Measurements from ENCODE around the gene FGD2.
"Not testable (repeated sequence)": the region's sequence is repeated elsewhere in the genome, so short reads cannot be mapped to it uniquely, and the experiment has no call there.

Gene FGD2

DNA sequence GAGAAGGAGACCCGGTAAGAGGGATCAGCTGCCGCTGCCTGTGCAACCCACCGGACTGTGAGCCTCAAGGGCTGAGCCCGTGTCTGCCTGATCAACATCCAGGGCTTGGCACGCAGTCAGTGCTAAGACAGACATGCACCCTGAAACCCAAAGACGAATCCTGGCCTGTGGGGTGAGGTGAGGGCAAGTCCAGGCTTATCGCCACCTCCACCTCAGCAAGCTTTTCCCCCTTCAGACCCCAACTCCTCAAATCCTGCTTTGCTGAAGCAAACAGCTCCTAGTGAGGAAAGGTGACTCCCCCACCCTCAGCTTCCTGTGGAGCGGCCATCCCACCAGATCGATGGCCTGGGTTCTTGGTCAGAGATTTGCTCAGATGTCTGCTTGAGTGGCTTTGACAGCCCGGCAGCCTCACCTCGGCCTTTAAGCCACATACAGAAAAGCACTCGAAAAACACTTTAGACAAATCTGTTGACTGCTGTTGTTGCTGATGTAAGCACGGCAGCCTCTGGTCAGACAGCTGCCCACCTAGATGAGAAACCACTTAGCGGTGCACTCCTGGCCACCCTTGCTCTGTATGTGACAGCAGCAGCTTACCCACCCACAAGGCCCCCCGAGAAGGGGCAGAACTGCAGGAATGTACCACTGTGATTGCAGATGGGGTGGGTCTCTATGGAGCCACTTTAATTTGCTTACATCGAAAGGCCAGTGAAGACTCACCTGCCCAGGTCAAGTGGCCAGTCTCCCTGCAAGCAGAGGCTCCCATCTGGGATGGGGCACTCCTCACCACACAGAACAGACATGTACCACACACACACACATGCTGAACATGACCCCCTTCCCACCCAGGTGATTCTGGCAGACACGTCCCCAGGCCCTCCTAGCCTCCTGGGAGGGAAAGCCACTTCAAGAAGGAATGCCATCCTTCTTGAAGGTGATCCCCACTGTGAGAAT is 34.3 kb upstream of the FGD2 start:
- DNase-seq: no peak

DNA sequence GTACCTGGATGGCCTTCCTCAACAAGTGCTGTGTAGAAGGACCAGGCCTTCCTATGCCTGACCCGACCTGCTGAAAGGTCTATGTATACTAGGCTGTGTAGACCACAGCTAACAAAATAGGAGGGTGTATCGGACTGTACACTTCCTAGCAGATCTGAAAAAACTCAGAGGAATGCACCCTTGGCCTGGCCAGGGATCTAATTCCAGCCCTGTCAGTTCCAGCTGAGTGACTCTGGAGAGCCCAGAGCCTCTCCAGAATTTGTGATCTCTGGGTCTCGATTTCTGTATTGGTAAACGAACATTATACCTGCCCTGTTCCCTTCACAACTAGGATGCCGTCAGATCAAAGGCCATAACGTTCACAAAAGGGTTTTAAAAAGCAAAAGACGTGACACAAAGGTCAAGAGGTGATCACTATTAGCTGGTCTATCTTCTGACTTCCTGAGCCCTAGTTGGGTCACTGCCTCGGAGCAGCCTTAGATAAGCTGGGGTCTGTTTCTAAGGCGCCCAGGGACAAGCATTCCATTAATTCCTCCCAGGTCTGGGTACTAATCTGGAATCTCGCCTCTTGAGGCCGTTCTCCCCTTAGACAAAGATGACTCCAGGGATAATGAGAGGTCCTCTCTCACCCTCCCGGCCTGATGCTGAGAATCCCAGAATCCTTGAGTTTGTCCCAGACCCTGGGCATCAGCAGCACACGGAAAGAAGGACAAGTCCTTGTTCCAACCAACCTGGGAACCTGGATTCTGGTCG is 33.4 kb upstream of the FGD2 start:
- no peak for DNase-seq

DNA sequence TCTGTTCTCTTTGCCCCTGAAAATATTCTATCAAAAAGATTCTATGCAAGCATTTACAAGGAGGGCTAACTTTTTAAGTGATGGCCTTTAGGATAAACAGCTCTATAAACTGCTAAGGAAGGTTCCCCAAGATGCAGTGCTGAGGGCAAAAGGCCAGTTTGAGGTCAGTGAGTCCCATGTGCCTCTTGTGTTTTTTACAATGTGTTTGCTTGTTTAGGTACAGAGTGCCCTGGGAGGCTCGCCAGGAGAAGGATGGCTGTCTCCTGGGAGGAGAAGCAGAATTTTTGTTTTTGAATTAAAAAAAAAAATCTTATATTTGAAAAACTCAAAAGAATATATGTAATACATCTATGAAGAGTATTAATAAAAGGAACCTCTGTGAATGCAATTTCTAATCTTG is 32.3 kb upstream of the FGD2 start:
- DNase-seq: no peak

DNA sequence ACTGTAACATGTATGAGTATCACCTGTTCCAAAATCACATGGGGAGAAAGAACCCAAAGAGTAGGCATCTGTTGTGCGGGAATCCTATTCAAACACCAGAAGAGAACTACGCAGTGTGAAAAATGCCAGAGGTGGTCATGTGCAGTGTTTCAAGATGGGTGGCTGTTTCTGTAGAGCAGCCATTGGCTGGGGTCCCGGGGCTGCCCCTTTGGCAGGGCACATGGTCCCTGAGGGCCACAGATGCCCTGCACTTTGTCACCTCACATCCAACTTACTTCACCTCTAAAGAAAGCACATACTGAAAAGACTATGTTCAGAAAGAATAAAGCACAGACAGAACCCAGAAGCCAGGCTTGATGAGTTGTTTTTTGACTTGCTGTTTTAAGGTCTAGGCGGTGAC is 31.8 kb upstream of the FGD2 start:
- no peak for DNase-seq

DNA sequence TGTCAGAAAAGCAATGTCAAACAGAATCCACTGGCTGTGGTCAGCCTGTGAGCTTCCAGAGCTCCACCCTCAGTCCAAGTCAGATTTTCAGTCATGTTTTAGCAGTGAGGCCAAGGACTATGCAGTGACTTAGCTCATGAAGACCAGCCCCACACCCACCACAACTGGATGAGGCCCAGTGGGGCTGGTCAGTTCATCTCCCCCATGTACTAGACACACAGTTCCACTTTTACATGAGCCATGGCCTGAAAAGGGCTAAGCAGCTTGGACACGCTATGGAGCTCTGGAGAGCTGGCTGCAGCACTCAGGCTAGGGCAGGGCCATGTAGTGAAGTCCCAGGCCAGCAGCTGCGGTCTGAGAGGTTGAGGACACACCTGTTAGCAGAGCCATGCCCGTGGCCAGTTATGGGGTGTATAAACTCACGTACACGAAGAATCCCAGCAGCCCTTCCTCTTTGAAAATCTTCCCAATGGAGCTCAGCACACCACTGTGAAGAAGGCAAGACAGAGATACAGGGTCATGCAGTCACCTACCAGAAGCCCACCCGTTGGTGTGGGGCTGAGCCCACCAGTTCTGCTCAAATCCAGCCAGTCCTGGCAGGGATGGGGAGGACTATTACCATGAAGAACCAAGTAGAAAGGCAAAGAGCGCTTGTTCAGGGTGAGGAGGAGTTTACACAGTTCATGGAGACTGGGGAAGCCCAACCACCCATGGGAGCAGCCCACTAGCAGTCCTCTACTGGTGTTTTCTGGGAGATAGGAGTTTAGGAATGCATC is 30.0 kb upstream of the FGD2 start:
- DNase-seq: no peak

DNA sequence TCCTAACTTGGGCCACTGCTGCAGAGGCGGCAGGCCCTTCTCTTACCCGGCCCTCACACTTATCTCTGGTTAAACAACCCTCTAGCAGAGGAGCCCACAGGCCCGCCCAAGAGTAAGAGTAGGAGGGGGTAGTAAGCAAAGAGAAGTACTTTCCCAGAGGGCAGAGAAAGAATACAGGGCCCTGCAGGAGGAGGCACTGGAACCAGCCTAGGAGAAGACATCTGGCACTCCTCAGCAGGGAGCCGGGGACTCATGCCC is 29.5 kb upstream of the FGD2 start:
- DNase-seq: no peak

DNA sequence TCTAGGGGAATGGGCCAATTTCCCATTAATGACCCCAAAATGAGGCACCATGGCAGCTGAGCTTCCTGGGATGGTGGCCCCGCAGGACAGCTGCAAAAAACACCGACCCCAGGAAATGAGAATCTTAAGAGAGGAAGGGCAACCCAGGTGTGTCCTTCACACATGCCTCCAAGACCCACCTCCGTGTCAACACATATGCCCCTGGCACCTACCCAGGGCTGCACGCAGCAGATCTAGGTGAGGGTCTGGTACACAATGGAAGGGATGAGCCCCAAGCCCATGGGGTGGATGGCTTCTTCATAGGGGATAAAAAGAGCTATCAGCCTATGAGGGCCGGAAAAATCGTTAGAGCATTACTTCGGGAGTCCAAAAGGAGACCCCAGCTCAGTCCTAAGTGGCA is 28.9 kb upstream of the FGD2 start:
- no peak for DNase-seq

DNA sequence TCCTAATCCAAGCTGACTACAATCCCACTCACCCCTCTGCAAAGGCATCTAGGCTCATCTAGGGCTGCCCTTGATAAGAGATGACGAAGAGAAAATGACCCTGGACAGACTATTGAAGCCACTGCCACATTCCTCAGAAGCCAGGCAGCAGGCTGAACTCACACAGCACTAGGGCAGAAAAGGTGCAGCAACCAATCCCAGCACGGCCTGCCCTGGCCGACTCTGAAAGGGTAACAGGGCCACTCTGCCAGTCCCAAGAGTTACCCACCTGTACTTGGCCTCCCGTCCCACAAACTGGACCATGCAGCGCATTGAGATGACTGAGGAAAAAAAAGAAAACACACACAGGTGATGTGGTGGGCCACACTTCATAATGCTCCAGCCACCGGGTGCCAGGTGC is 28.5 kb upstream of the FGD2 start:
- no peak for DNase-seq

DNA sequence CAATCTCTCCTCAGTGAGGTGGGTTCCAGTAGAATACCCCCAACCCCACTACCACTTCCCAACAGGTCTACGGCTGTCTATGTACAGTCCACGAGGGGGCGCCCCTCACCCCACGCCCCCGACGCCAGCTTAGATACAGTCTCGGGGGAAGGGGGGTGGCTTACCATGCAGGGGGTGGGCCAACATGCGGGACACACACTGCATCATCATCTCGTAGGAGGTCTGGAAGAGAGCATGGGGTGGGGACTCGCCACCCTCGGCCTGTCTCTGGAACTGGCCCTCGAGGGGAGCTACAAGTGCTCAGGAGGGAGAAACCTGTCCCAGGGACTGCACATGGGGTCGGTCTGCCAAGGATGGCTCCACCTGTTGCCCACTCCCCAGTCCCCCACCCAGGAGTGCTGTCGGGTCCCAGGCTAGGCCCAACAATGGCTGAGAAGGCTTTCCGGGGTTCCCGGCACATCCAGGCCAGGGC is 27.9 kb upstream of the FGD2 start:
- no peak for DNase-seq

DNA sequence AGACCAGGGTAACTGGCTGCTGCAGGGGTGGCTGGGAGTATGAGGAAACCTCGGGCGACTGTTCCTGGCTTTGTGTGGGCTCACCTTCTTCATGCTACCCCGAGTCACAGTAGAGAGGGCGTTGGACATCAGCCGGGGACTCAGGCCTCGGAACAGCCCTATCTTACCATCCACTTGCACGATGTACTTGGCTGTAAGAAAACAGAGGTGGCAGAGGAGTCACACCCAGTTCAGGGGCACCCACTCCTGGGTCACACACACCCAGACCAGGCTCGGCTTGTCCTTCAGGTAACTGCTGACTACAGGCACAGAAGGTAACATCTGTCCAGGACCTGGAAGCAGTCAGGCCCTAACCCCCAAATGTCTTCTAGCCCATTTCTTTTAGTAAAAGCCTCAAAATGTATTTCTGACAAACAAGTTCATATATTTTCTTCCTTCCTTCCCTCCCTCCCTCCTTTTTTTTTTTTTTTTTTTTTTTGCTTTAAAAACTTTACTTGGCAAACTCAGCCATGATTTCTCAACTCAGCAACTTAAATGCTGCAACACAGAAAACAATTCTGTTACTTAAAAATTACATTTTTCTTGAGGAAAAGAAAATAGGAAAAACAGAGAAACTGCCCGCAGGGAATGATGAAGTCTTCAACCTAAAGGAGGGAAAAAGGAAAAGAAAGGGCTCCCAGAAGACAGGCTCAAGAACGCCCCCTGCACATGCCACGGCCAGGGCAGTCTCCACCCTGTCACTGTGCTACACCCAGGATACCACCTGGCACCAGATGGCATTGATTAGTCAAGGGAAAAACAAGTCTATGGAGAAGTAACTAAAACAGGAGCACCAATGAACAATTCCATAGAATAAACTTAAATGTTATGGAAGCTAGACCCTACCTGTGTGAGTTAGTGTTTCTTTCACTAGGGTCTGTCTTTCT is 26.8 kb upstream of the FGD2 start:
- DNase-seq: no peak

DNA sequence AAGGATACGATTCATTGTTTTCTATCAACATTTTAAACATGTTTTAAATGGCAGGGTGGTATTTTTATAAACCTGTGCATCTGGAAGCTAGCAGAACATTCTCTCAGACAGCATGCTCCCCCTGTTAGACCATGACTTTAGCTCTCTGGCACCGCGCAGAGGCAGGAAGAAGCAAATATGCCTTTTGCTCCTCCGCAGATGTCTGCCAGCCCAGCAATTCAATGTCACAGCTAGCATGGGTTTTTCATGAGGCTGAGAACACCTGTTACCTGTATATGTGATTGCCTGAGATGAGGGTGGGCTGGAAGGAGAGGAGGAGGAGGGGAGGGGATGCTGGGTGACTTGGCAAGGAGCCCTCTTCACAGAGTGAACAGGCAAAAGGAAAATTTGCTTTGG is 26.1 kb upstream of the FGD2 start:
- no peak for DNase-seq

DNA sequence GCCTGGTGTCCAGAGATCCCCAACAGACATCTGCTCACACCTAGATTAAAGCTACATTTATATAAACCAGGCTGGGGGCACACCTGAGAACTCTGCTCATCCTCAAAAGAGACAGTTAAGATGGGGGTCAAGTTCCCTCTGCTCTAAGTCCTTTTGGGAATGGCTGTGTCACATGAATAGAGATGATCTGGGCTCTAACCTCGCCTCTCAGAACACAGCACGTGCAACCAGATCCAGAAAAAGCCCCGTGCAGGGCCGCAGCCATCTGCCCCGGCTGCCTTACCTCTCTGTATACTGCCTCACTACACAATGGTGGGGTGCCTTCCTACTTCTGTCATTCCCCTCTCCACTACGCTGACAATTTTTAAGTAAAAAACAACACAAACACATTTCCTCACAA is 25.3 kb upstream of the FGD2 start:
- DNase-seq: no peak

DNA sequence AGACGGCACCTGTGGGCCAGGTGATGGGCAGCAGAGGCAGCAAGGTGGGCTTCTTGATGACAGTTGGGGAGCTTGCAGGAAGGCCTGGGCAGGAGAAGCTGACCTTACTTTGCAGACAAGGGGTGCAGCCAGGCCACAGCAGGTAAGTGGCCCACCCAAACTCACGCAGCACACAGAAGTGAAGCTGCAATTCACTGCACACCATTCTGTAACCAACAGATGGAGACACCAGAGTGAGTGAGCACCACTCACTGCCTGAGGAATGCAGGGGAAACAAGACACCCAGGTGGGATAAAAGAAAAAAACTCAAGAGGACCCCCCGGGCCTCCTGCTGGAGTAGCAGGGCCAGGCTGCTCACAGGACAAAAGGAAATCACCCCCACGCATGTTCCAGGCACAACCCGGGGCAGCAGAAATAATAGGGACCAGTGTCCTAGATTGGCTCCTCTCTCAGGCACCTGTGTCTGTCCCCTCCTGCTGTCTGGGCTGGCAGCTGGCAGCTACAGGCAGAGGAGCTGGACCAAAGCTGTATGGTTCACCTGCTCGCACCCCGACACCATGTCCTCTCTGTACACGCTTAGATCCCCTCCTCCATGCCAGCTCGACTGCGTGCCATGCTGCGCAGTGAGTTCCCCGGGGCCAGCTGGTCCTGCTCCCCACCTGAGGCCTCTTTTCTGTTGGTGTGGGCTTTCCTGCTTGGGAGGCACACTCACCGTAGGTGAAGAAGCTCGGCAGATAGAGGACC is 24.4 kb upstream of the FGD2 start:
- no peak for DNase-seq

DNA sequence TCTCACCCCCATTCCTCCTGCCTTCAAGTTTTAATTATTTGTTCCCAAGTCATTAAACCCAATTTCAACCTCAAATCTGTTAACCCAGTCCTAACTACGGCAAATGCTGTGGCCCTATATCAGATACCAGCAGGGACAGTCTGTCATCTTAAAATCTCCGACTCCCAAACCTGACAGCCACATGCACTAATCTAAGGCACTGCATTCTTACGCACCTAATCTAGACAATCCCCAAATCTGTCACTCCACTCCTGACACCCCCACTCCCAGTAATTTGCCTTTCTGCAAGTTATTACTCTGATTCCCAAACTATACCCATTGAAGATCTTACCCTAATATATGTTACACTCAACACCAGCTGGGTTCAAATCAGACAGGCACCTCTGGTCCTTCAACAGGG is 21.9 kb upstream of the FGD2 start:
- DNase-seq: no peak

DNA sequence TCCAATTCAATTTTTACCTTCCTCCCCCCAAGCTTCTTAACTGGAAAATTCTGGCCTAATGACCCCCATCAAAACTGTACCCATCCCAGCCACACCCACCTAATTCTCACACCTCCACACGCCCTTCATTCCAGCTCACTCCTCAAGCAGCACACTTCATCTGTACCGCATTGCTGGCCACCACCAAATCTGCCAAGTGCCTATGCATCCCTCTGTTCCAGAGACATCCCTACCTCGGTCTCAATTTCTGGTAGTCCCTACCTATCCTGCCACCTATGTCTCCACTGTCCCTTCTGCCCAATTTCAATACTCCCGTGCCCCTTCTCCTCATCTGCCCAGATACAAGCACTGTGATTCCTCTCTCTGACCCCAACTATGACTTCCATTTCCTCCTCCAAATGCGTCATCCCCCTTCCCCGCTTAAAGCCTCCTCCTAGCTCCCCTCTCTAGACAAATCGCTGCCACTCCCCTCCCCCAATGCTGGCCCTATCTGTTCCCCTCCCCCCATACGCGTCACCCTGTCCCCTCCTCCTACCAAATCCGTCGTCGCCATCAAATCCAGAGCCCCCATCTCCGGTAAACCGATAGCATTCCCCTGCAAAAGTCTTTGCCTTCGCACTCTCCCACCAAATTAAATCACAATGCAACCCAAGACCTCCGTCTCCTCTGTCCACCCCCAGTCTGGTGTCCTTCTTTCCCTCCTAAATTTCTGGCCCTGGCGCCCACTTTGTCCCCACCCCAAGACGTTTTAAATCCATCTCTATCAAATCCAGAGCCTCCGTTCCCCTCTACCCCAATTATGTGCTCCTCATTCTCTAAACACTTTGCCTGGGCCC is 20.7 kb upstream of the FGD2 start:
- peak; percentile 90 for DNase-seq

DNA sequence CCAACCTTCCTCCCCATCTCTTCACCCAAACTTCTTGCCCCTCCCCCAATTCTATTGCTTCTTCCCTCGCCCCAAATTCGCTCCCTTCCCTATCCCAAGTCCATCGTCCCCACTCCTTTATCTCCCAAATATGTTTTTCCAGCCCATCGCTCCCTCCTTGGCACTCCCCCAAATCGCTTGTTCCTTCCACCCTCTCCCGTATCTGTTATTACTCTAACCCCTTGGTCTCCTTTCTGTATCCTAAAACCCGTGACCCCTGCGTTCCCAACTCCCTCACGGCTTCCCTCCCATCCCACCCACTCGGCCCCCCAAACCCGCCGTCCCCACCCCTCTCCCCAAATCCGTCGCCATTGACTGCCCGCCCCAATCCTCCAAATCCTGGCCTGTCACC is 20.0 kb upstream of the FGD2 start:
- DNase-seq: no peak

DNA sequence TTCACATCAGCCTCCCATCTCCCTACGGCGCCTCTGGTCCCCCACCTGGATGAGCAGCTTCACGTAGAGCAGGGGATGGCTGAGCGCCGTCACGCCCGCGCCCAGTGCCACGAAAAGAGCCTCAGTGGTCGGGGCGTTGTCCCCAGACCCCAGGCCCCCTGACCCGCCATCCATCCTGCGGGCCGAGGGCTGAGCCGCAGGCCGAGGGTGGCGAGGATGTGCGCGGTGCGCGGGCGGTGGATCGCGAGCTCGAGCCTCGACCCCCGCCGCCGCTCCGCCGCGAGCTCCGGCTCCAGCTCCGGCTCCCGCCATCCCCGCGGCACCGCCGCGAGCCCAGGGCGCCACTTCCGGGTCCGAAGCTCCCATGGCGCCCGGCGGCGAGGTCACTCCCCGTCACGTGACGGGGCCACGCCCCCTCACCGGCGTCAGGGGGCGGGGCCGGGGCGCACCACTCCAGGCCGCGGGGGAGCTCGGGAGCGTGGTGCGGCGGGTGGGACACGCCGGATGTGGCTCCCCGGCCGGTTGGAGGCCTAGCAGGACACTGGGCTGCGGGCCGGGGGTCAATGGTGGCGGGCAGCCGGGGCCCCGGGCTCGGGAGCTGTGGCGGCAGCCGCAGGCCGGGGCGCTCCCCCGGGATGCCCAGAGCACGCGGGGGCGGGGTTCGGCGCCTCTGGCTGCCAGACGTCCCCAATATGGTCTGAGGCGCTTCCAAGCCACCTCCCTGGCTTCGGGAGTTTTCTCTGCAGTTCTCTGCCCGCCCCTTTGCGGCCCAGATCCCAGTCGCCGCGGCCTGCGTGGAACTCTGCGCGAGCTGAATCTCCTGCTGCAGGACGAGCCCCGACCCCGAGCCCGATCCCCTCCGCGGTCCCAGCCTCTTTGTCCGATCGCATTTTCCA is 19.4 kb upstream of the FGD2 start, which contains the start of gene MTCH1:
Gene MTCH1 (minus strand): TSS at position 389 of the 896 bp plus-strand sequence. CDS start 23 bp downstream, at position 366.
- peak; percentile 97 for DNase-seq

DNA sequence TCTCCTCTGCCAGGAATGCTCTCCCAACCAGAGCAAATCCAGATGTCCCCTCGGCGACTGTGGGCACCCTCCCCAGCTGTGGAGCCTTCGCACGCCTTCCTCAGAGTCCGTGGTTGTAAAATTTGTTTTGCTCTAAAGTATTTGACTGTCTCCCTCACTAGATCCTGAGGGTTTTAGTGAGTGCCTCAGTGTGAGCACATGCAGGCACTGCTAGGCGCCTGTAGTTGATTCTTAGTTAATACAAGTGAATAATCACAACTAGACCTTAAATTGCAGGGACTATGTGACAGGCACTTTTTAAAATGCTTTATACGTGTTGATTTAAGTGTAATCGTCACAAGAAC is 18.8 kb upstream of the FGD2 start:
- no peak for DNase-seq

DNA sequence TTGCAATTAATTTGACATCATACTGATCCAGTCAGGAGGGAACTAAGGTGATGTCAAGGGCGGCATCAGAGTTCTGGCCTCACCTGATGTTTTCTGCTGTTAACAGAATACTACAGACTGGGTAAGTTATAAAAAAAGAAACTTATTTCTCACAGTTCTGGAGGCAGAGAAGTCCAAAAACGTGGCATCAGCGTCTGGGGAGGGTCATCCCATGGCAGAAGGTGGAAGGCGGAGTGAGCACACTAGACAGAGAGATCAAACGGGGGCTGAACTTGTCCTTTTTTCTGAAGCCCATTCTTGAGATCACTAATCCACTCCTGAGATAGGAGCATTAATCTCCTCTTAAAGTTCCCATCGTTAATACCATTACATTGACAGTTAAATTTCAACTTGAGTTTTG is 16.2 kb upstream of the FGD2 start:
- no peak for DNase-seq

DNA sequence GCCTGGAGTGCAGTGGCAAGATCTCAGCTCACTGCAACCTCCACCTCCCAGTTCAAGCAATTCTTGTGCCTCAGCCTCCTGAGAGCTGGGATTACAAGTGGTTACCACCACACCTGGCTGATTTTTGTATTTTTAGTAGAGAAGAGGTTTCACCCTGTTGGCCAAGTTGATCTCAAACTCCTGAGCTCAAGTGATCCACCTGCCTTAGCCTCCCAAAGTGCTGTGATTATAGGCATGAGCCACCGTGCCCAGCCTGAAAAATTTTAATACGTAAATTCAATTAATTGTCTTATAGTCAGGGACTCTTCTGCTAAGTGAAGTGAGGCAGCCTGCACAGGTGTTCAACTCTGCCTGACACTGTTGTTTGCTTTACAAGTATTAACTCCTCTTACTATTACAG is 15.1 kb upstream of the FGD2 start:
- not testable (repeated sequence) for DNase-seq
